Chondrocyte (in vitro differentiated cells): ENCODE results near the gene UCK1. TPM values are rescaled to one million over a fixed set of nuclear protein-coding genes. Genes with fewer than 3 reads are reported as not detected.

Experiments
- DNase-seq: peaks from one replicate; pipeline ENCODE4 v3.0.0; 2021; ENCODE audit warnings: mixed read lengths, low spot score
- H3K27ac Mint-ChIP-seq: one replicate; pipeline ENCODE4 v1.8.0; 2021; ENCODE audit warnings: mild to moderate bottlenecking, moderate library complexity, mixed read lengths; ENCODE audit not compliant: unreplicated experiment
- H3K27me3 Mint-ChIP-seq: 2 replicates; pipeline ENCODE4 v1.8.0; 2021; ENCODE audit warnings: low read depth, mixed read lengths
- H3K36me3 Mint-ChIP-seq: 2 replicates; pipeline ENCODE4 v1.8.0; 2021; ENCODE audit warnings: low read depth, mixed read lengths
- H3K4me1 Mint-ChIP-seq: 2 replicates; pipeline ENCODE4 v1.8.0; 2021; ENCODE audit warnings: low read depth, mild to moderate bottlenecking, mixed read lengths
- H3K4me3 Mint-ChIP-seq: one replicate; pipeline ENCODE4 v1.8.0; 2021; ENCODE audit warnings: mild to moderate bottlenecking, moderate library complexity, mixed read lengths; ENCODE audit not compliant: unreplicated experiment
- H3K9me3 Mint-ChIP-seq: 2 replicates; pipeline ENCODE4 v1.8.0; 2021; ENCODE audit warnings: low read depth, mixed read lengths
- total RNA-seq: library from RNA; stranded (reverse); gene quantifications from 3 replicates; pipeline ENCODE4 v1.2.1, GENCODE V29; 2021
- TF ChIP-seq, protein P1 (sequence below): fragments of 200-600 bp; sonication (generic); IDR thresholded peaks from 2 replicates; pipeline ENCODE4 v1.5.0; 2021; ENCODE audit warnings: antibody characterized with exemption, mild to moderate bottlenecking, moderate library complexity

Gene UCK1
- total RNA-seq, 1 donor from 2014 or later = 18.3 TPM

DNA sequence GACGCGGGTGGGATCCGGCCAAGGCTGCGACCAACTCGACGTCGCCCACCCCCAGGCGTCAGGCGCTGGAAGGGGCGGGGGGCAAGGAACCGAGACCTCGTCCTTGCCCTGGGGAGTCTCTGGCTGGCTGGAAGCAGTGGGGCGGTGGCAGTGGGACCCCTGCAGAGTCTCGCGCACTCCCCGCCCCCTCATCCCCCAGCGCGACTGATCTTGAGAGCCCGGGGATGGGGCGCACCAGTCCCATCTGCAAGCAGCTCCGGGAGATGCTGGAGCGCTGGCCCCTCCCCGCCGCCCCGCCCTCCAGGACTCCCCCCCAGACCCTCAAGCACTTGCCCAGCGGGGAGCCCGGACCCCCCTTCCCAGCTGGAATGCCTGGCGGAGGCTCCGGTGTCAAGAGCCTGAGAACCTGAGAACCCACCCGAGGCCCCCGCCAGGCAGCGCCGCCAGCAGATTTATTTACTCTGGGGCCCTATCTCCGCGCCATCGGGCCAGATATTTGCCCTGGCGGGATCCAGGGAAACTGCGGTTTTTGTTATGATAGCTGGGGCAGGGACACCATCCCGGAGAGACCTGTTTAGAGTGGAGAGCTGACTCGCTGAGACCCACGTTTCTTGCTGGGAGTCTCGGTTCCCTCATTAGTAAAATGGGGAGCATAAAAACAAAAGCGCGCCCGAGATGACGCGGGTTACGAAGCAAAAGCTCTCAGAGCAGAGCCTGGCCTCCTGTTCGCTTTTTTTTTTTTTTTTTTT, 15.4 kb upstream of the UCK1 start:
- peak overlapping the region; percentile 38 for H3K4me3 Mint-ChIP-seq
- H3K9me3 Mint-ChIP-seq = peaks cover 18% of the 10 kb centered on the region
- TF ChIP-seq, protein P1, sequence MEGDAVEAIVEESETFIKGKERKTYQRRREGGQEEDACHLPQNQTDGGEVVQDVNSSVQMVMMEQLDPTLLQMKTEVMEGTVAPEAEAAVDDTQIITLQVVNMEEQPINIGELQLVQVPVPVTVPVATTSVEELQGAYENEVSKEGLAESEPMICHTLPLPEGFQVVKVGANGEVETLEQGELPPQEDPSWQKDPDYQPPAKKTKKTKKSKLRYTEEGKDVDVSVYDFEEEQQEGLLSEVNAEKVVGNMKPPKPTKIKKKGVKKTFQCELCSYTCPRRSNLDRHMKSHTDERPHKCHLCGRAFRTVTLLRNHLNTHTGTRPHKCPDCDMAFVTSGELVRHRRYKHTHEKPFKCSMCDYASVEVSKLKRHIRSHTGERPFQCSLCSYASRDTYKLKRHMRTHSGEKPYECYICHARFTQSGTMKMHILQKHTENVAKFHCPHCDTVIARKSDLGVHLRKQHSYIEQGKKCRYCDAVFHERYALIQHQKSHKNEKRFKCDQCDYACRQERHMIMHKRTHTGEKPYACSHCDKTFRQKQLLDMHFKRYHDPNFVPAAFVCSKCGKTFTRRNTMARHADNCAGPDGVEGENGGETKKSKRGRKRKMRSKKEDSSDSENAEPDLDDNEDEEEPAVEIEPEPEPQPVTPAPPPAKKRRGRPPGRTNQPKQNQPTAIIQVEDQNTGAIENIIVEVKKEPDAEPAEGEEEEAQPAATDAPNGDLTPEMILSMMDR = no peak
- no peak for DNase-seq
- no peaks in the 10 kb centered on the region for H3K4me1 Mint-ChIP-seq
- H3K36me3 Mint-ChIP-seq = peaks cover 9% of the 10 kb centered on the region
- peaks cover 24% of the 10 kb centered on the region for H3K27me3 Mint-ChIP-seq
- H3K27ac Mint-ChIP-seq = no peak overlapping the region

GRCh38 chr9:131545786-131546335, 14.8 kb upstream of the UCK1 start:
- Mint-ChIP-seq H3K27me3 (peaks cover 24% of the 10 kb centered on the region), H3K4me3 (peak overlapping the region; percentile 36), H3K4me1 (no peaks in the 10 kb centered on the region), H3K27ac (no peak overlapping the region), H3K36me3 (peaks cover 9% of the 10 kb centered on the region), H3K9me3 (peaks cover 18% of the 10 kb centered on the region)
- DNase-seq = no peak
- TF ChIP-seq, protein P1 = no peak

- no peak for DNase-seq
- H3K36me3 Mint-ChIP-seq = peaks cover 9% of the 10 kb centered on the region
- no peaks in the 10 kb centered on the region for H3K4me1 Mint-ChIP-seq
- TF ChIP-seq, protein P1 = no peak
- peaks cover 18% of the 10 kb centered on the region for H3K9me3 Mint-ChIP-seq
- H3K4me3 Mint-ChIP-seq = peak within 1 kb of the TSS; percentile 36
- H3K27ac Mint-ChIP-seq = no peak within 1 kb of the TSS
- H3K27me3 Mint-ChIP-seq = peaks cover 24% of the 10 kb centered on the region
Measured at GRCh38 chr9:131545003-131545785, 14.1 kb upstream of the UCK1 start, which contains the start of gene PRRT1B. Gene PRRT1B, plus strand, starts transcription at chr9:131545523. Its CDS starts 93 bp downstream, at chr9:131545616.

- no peak overlapping the region for H3K4me3 Mint-ChIP-seq
- peaks cover 10% of the 10 kb centered on the region for H3K27me3 Mint-ChIP-seq
- H3K36me3 Mint-ChIP-seq = peaks cover 9% of the 10 kb centered on the region
Measured at GRCh38 chr9:131543141-131543540, 12.1 kb upstream of the UCK1 start.

More at GRCh38 chr9:131543141-131543540, 12.1 kb upstream of the UCK1 start:
- Mint-ChIP-seq H3K9me3 (peaks cover 18% of the 10 kb centered on the region), H3K27ac (no peak overlapping the region), H3K4me1 (no peaks in the 10 kb centered on the region)
- no peak for DNase-seq
- TF ChIP-seq, protein P1 = no peak
